ENCODE results near the gene DENND5B.
"Not testable (repeated sequence)": the region's sequence is repeated elsewhere in the genome, so short reads cannot be mapped to it uniquely, and the experiment has no call there.

The DENND5B gene

GRCh38 chr12:31377210-31377609 lies 213.7 kb downstream of the DENND5B start:
- not testable (repeated sequence) for DNase-seq (ENCODE audit: low read depth)

GRCh38 chr12:31375422-31375821 lies 215.5 kb downstream of the DENND5B start:
- not testable (repeated sequence) for DNase-seq (ENCODE audit: low read depth)

- DNase-seq (ENCODE audit: low read depth): no peak
Observed at GRCh38 chr12:31371256-31371620, 219.7 kb downstream of the DENND5B start.

GRCh38 chr12:31370531-31371255 lies 220.2 kb downstream of the DENND5B start:
- DNase-seq (ENCODE audit: low read depth): no peak

- DNase-seq (ENCODE audit: low read depth): no peak
Observed at GRCh38 chr12:31369712-31370521, 221.0 kb downstream of the DENND5B start.

- DNase-seq (ENCODE audit: low read depth): no peak
Observed at GRCh38 chr12:31368666-31369361, 222.1 kb downstream of the DENND5B start.

GRCh38 chr12:31366104-31366621 lies 224.8 kb downstream of the DENND5B start:
- no peak for DNase-seq (ENCODE audit: low read depth)

GRCh38 chr12:31363831-31364230 lies 227.1 kb downstream of the DENND5B start:
- DNase-seq (ENCODE audit: low read depth): no peak

GRCh38 chr12:31363416-31363809 lies 227.5 kb downstream of the DENND5B start:
- DNase-seq (ENCODE audit: low read depth): no peak

- no peak for DNase-seq (ENCODE audit: low read depth)
Observed at GRCh38 chr12:31362759-31363415, 228.0 kb downstream of the DENND5B start.

- no peak for DNase-seq (ENCODE audit: low read depth)
Observed at GRCh38 chr12:31362115-31362758, 228.7 kb downstream of the DENND5B start.

- no peak for DNase-seq (ENCODE audit: low read depth)
Observed at GRCh38 chr12:31361730-31362114, 229.2 kb downstream of the DENND5B start.

GRCh38 chr12:31355747-31356107 lies 235.2 kb downstream of the DENND5B start:
- DNase-seq (ENCODE audit: low read depth): no peak

GRCh38 chr12:31353750-31354708 lies 236.9 kb downstream of the DENND5B start:
- no peak for DNase-seq (ENCODE audit: low read depth)

GRCh38 chr12:31346267-31346666 lies 244.7 kb downstream of the DENND5B start:
- no peak for DNase-seq (ENCODE audit: low read depth)

- DNase-seq (ENCODE audit: low read depth): no peak
Observed at GRCh38 chr12:31343139-31343538, 247.8 kb downstream of the DENND5B start.

GRCh38 chr12:31342286-31342685 lies 248.7 kb downstream of the DENND5B start:
- DNase-seq (ENCODE audit: low read depth): no peak

- no peak for DNase-seq (ENCODE audit: low read depth)
Observed at GRCh38 chr12:31339831-31340622, 250.9 kb downstream of the DENND5B start.

GRCh38 chr12:31337952-31338351 lies 253.0 kb downstream of the DENND5B start:
- DNase-seq (ENCODE audit: low read depth): no peak

All from stimulated activated CD8-positive, alpha-beta memory T cell treated with anti-CD3 and anti-CD28 coated beads, Interleukin-15, amount 100 ng/mL, for 1 hour (primary cell).